ENCODE results near the gene DCLRE1A. TPM values are rescaled to one million over a fixed set of nuclear protein-coding genes. Genes with fewer than 3 reads are reported as not detected.
A peak's percentile ranks its signal among the peaks of the same experiment; 100 is the strongest.

The DCLRE1A gene
- total and polyA plus RNA-seq, 9 of the 15 experiments (the other 6 are each of a cell fraction or from before 2014, with no cell fraction given) = 8.5 to 25.5 (median 15.5) TPM

DNA sequence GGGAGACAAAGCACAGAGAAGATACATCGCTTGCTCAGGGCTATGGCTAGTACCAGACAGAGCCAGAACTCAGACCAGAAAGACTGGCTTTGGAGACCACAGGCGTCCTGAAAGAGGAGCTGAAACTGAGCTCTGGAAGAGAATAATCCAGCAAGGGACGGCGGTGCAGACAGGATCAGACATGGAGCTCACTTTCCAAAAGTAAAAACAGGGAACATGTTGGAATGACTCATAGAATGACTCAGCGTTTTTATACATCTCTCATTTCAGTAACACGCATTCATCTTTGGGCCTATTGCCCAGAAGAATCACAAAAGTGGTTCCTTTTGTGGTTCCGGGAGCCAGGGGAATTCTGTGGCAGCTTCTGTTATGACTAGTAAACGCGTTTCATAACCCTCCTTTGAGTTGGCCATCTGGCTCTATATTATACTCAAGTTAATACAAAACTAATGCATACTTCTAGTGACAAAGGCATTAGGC is 65.2 kb downstream of the DCLRE1A start (continued):
- TF ChIP-seq ARID4B (CRISPR knock-in tag; IDR thresholded peaks at IDR 0.05) (no peak), ZNF217 (CRISPR knock-in tag; IDR thresholded peaks at IDR 0.05) (no peak), NFE2L1 (tag; IDR thresholded peaks at IDR 0.05; ENCODE audit: borderline replicate concordance, low read depth) (peak; percentile 94), PHB (CRISPR knock-in tag; IDR thresholded peaks at IDR 0.05) (no peak), C11orf30 (IDR thresholded peaks at IDR 0.05; ENCODE audit: low read depth) (peak; percentile 88), RBFOX2 (IDR thresholded peaks at IDR 0.05; ENCODE audit: low read depth, low read length) (no peak), MAFF (IDR thresholded peaks at IDR 0.05; ENCODE audit: low read length) (peak; percentile 96), EZH2 (IDR thresholded peaks at IDR 0.05; ENCODE audit: borderline replicate concordance, low read depth, low read length) (no peak), LEF1 (IDR thresholded peaks at IDR 0.05) (no peak), EP300 (IDR thresholded peaks at IDR 0.05; ENCODE audit: low read length) (peak; percentile 41; the same call in 1 of the 2 replicates), HNRNPK (IDR thresholded peaks at IDR 0.05; ENCODE audit: low read depth, low read length, poor library complexity, severe bottlenecking) (no peak), ZFP1 (CRISPR knock-in tag; IDR thresholded peaks at IDR 0.05) (no peak), ARID1B (IDR thresholded peaks at IDR 0.05) (peak; percentile 60), NBN (IDR thresholded peaks at IDR 0.05; ENCODE audit: low read depth) (no peak), DPF2 (IDR thresholded peaks at IDR 0.05) (peak; percentile 45; the same call in 1 of the 2 replicates), MAFK (IDR thresholded peaks at IDR 0.05; ENCODE audit: low read length) (peak; percentile 94)
